Panc1 (cell line): Measurements from ENCODE around the gene ADK. TPM values are rescaled to one million over a fixed set of nuclear protein-coding genes. Genes with fewer than 3 reads are reported as not detected.

Experiments
- ATAC-seq: fragments of 200-7000 bp; cut with Tn5 transposase; 2 replicates; pipeline ENCODE4 v1.9.1; 2020; ENCODE audit warnings: mild to moderate bottlenecking, moderate library complexity
- BruUV-seq: library from RNA; stranded (reverse); fragments of 400-500 nt; replicated peaks from 2 replicates; lab custom pipeline; 2021; lab: Mats Ljungman, UMichigan
- CTCF ChIA-PET: fragments of 300-600 bp; sonication (Branson Sonifier 250); formaldehyde crosslinking; loops from one replicate; lab custom pipeline; 2022; ENCODE audit warnings: antibody characterized with exemption; lab: Charles Lee
- POLR2A ChIA-PET: fragments of 300-600 bp; sonication (Branson Sonifier 250); formaldehyde crosslinking; loops from one replicate; lab custom pipeline; 2022; ENCODE audit warnings: antibody characterized with exemption; lab: Charles Lee
- DNase-seq: peaks from one replicate; pipeline ENCODE4 v3.0.0-alpha.2; 2010; ENCODE audit warnings: low read depth, low spot score
- H3K27ac ChIP-seq: 2 replicates; pipeline ENCODE4 v1.5.1; 2011; ENCODE audit warnings: mild to moderate bottlenecking, low read length, inconsistent platforms
- H3K27me3 ChIP-seq: fragments of 200-500 bp; sonication (Bioruptor generic); 2 replicates; pipeline ENCODE4 v1.6.0; 2014; ENCODE audit warnings: low read length, inconsistent platforms; ENCODE audit not compliant: control insufficient read depth, insufficient read depth
- H3K36me3 ChIP-seq: fragments of 200-500 bp; sonication (Bioruptor generic); 2 replicates; pipeline ENCODE4 v1.5.1; 2014; ENCODE audit warnings: inconsistent platforms, mild to moderate bottlenecking, low read length, moderate library complexity; ENCODE audit not compliant: control insufficient read depth, insufficient read depth
- H3K4me1 ChIP-seq: 2 replicates; pipeline ENCODE4 v1.5.1; 2011; ENCODE audit warnings: inconsistent platforms, mild to moderate bottlenecking, low read length, moderate library complexity; ENCODE audit not compliant: control insufficient read depth, insufficient read depth
- H3K4me3 ChIP-seq, 2 experiments: 2 replicates each; pipeline ENCODE4 v1.5.1; 2011 to 2012; ENCODE audit warnings: low read depth in 2 of 2, low read length in 2 of 2, mild to moderate bottlenecking in 2 of 2, inconsistent platforms in 1 of 2, moderate library complexity in 1 of 2
- H3K9me3 ChIP-seq: fragments of 200-500 bp; sonication (Bioruptor generic); 2 replicates; pipeline ENCODE4 v1.5.1; 2014; ENCODE audit warnings: low read depth, mild to moderate bottlenecking, inconsistent platforms, low read length, moderate library complexity; ENCODE audit not compliant: control insufficient read depth, insufficient read depth
- CTCF ChIP-seq: fragments of 450-650 bp; IDR thresholded peaks from 2 replicates; pipeline ENCODE4 v1.5.1; 2017; ENCODE audit warnings: mild to moderate bottlenecking
- POLR2AphosphoS5 ChIP-seq: IDR thresholded peaks from 2 replicates; pipeline ENCODE4 v1.6.1; 2012; ENCODE audit warnings: mild to moderate bottlenecking, low read depth, low read length, moderate library complexity
- REST ChIP-seq, 2 experiments: IDR thresholded peaks; 2 replicates each; pipeline ENCODE4 v1.6.1; 2011 to 2012; ENCODE audit warnings: low read depth in 2 of 2, control low read depth in 1 of 2, low read length in 1 of 2, mild to moderate bottlenecking in 1 of 2, moderate library complexity in 1 of 2; ENCODE audit not compliant: insufficient read depth in 1 of 2
- SIN3A ChIP-seq: IDR thresholded peaks from 2 replicates; pipeline ENCODE4 v1.6.1; 2012; ENCODE audit warnings: low read depth, mild to moderate bottlenecking, low read length, moderate library complexity, borderline replicate concordance; ENCODE audit not compliant: insufficient read depth
- TCF7L2 ChIP-seq: IDR thresholded peaks from 2 replicates; pipeline ENCODE4 v1.6.1; 2011; ENCODE audit warnings: mild to moderate bottlenecking, low read depth, low read length, inconsistent platforms
- in situ Hi-C: cut with HindIII; loops from 2 replicates; pipeline ENCODE4 v1.10.0; 2016; ENCODE audit warnings: low sequenced_read_pairs, low pct_unique_long_range_greater_than_20kb
- intact Hi-C: fragments of 100-400 bp; cut with micrococcal nuclease; formaldehyde crosslinking; loops from one replicate; pipeline ENCODE4 v1.10.0; 2022; ENCODE audit not compliant: unreplicated experiment
- total RNA-seq: library from RNA; stranded (reverse); gene quantifications from one replicate; pipeline ENCODE4 v1.2.1, GENCODE V29; 2021; ENCODE audit not compliant: unreplicated experiment

The ADK gene
- total RNA-seq, 1 experiment from 2014 or later: 64.5 TPM

GRCh38 chr10:74334221-74334620 lies 183.2 kb downstream of the ADK start:
- in situ Hi-C loops: no loop called here
- no peak overlapping the region for H3K4me3 ChIP-seq

GRCh38 chr10:74335501-74335900 lies 184.5 kb downstream of the ADK start:
- no TSS peak for BruUV-seq
- intact Hi-C loops (no loop called here), in situ Hi-C loops (no loop called here)
- no peaks in the 10 kb centered on the region for H3K27me3 ChIP-seq
- ChIA-PET CTCF (no interaction called here), POLR2A (no interaction called here)
- TF ChIP-seq REST (IDR thresholded peaks at IDR 0.05; ENCODE audit: insufficient read depth in 1 of 2, low read depth in 2 of 2, low read length in 1 of 2): no peak
- no peak for TF ChIP-seq TCF7L2
- no peak for TF ChIP-seq SIN3A
- no peak for TF ChIP-seq CTCF
- no peak for TF ChIP-seq POLR2AphosphoS5
- no peaks in the 10 kb centered on the region for H3K36me3 ChIP-seq
- H3K27ac ChIP-seq: no peak overlapping the region
- ATAC-seq: no peak
- no peaks in the 10 kb centered on the region for H3K4me1 ChIP-seq
- no peak for DNase-seq
- H3K4me3 ChIP-seq: no peak overlapping the region
- H3K9me3 ChIP-seq: no peaks in the 10 kb centered on the region

More at GRCh38 chr10:74334221-74334620, 183.2 kb downstream of the ADK start:
- ATAC-seq (no peak), DNase-seq (no peak)
- ChIA-PET CTCF (no interaction called here), POLR2A (interaction anchor here (0.6 kb wide), 1 partner anchor 240 kb away, joined by 4 read pairs; no protein-coding TSS in a partner anchor)
- intact Hi-C loops: no loop called here
- no peaks in the 10 kb centered on the region for H3K27me3 ChIP-seq
- no peaks in the 10 kb centered on the region for H3K9me3 ChIP-seq
- no peaks in the 10 kb centered on the region for H3K36me3 ChIP-seq
- H3K4me1 ChIP-seq: no peaks in the 10 kb centered on the region
- BruUV-seq: no TSS peak
- TF ChIP-seq TCF7L2: no peak
- no peak for TF ChIP-seq REST (IDR thresholded peaks at IDR 0.05; ENCODE audit: insufficient read depth in 1 of 2, low read depth in 2 of 2, low read length in 1 of 2)
- no peak for TF ChIP-seq POLR2AphosphoS5
- TF ChIP-seq SIN3A: no peak
- TF ChIP-seq CTCF: no peak
- H3K27ac ChIP-seq: no peak overlapping the region
